HepG2 (cell line): Measurements from ENCODE around the gene E2F3. TPM values are rescaled to one million over a fixed set of nuclear protein-coding genes. Genes with fewer than 3 reads are reported as not detected.
A peak's percentile ranks its signal among the peaks of the same experiment; 100 is the strongest.

Experiments used
- ATAC-seq: fragments of 200-7000 bp; cut with Tn5 transposase; 3 replicates; pipeline ENCODE4 v1.9.1; 2020; ENCODE audit warnings: mild to moderate bottlenecking, moderate library complexity
- BruUV-seq: library from RNA; stranded (reverse); fragments of 400-500 nt; replicated peaks from 2 replicates; lab custom pipeline; 2021; lab: Mats Ljungman, UMichigan
- CTCF ChIA-PET: fragments of 300-600 bp; formaldehyde crosslinking; extraction: SDS; loops from one replicate; lab custom pipeline; 2021; ENCODE audit warnings: low total read pairs, inconsistent platforms, low intra/inter-chr PET ratio; lab: Yijun Ruan, JAX
- POLR2A ChIA-PET: fragments of 350-600 bp; sonication (Branson Sonifier 250); formaldehyde crosslinking; loops from one replicate; lab custom pipeline; 2020; ENCODE audit warnings: antibody characterized with exemption, inconsistent platforms; lab: Yijun Ruan, JAX
- DNase-seq: peaks from one replicate; pipeline ENCODE4 v3.0.0-alpha.2; 2015; ENCODE audit warnings: low spot score
- FAIRE-seq: peaks from 3 replicates; lab custom pipeline; 2011; peaks lifted over from hg19 to GRCh38; lab: Jason Lieb, UNC
- H2AFZ ChIP-seq: one replicate; pipeline ENCODE4 v1.6.1; 2011; ENCODE audit warnings: low read length, inconsistent platforms
- H3K27ac ChIP-seq: fragments of 300-600 bp; 3 replicates; pipeline ENCODE4 v1.8.0; 2011; ENCODE audit warnings: mixed run types, mild to moderate bottlenecking, mixed read lengths, low read length, inconsistent platforms; ENCODE audit not compliant: insufficient read depth; ENCODE audit errors: extremely low read length
- H3K27me3 ChIP-seq, 2 experiments: fragments of 200-600 bp in 1 of 2; 2 replicates in 1 of 2; 3 replicates in 1 of 2; pipeline versions ENCODE4 v1.6.0 to v1.8.0; 2011; ENCODE audit warnings: low read length in 2 of 2, mild to moderate bottlenecking in 2 of 2, moderate library complexity in 2 of 2, inconsistent platforms in 1 of 2; ENCODE audit not compliant: insufficient read depth in 2 of 2, control insufficient read depth in 1 of 2
- H3K36me3 ChIP-seq, 2 experiments: fragments of 200-600 bp in 1 of 2; replicated peaks in 1 of 2; 2 replicates in 1 of 2; 3 replicates in 1 of 2; pipeline versions ENCODE4 v1.5.1 to v1.8.0; 2011; ENCODE audit warnings: low read length in 2 of 2, inconsistent platforms in 1 of 2; ENCODE audit not compliant: insufficient read depth in 2 of 2, control insufficient read depth in 1 of 2
- H3K4me1 ChIP-seq: 2 replicates; pipeline ENCODE4 v1.5.1; 2012; ENCODE audit warnings: low read length, inconsistent platforms; ENCODE audit not compliant: insufficient read depth
- H3K4me2 ChIP-seq: 2 replicates; pipeline ENCODE4 v1.6.0; 2011; ENCODE audit warnings: low read depth, low read length, inconsistent platforms
- H3K4me3 ChIP-seq, 3 experiments: fragments of 200-600 bp in 1 of 3; sonication (generic), shearing (Covaris generic) in 1 of 3; replicated peaks in 1 of 3; 2 replicates each; pipeline ENCODE4 v1.5.1; 2011 to 2016; ENCODE audit warnings: low read length in 3 of 3, inconsistent platforms in 2 of 3, low read depth in 2 of 3, mild to moderate bottlenecking in 2 of 3, control low read depth in 1 of 3, mixed read lengths in 1 of 3; ENCODE audit not compliant: insufficient read depth in 1 of 3
- H3K79me2 ChIP-seq: one replicate; pipeline ENCODE4 v1.6.1; 2011; ENCODE audit warnings: low read length, inconsistent platforms; ENCODE audit not compliant: insufficient read depth
- H3K9ac ChIP-seq: 2 replicates; pipeline ENCODE4 v1.6.0; 2011; ENCODE audit warnings: mild to moderate bottlenecking, low read depth, low read length, inconsistent platforms; ENCODE audit not compliant: insufficient read depth
- H3K9me3 ChIP-seq: 2 replicates; pipeline ENCODE4 v1.5.1; 2012; ENCODE audit warnings: mild to moderate bottlenecking, low read length
- H4K20me1 ChIP-seq: 2 replicates; pipeline ENCODE4 v1.6.0; 2011; ENCODE audit warnings: inconsistent platforms, mild to moderate bottlenecking, low read length, moderate library complexity; ENCODE audit not compliant: insufficient read depth
- ARID2 ChIP-seq: sonication (generic); formaldehyde crosslinking; IDR thresholded peaks from 2 replicates; pipeline ENCODE4 v1.8.1; 2022; ENCODE audit warnings: mild to moderate bottlenecking, missing genetic modification reagents, borderline replicate concordance
- CREB1 ChIP-seq, 2 experiments: fragments of 450-650 bp in 1 of 2; IDR thresholded peaks; 2 replicates each; pipeline ENCODE4 v1.6.1; 2016 to 2017; ENCODE audit warnings: control low read depth in 1 of 2, mild to moderate bottlenecking in 1 of 2, missing compliant biosample characterization in 1 of 2, missing genetic modification characterization in 1 of 2
- FLYWCH1 ChIP-seq: sonication (generic); formaldehyde crosslinking; IDR thresholded peaks from 2 replicates; pipeline ENCODE4 v1.8.1; 2023; ENCODE audit warnings: mild to moderate bottlenecking, missing genetic modification reagents
- HNF4G ChIP-seq, 2 experiments: sonication (generic) in 1 of 2; formaldehyde crosslinking in 1 of 2; IDR thresholded peaks; 2 replicates each; pipeline versions ENCODE4 v1.4.0 to v1.6.1; 2011 to 2020; ENCODE audit warnings: borderline replicate concordance in 2 of 2, low read depth in 2 of 2, mild to moderate bottlenecking in 2 of 2, low read length in 1 of 2, missing genetic modification reagents in 1 of 2, moderate library complexity in 1 of 2
- JUNB ChIP-seq: sonication (generic); formaldehyde crosslinking; IDR thresholded peaks from 2 replicates; pipeline ENCODE4 v1.8.0; 2022; ENCODE audit warnings: missing genetic modification reagents, mild to moderate bottlenecking, borderline replicate concordance
- KDM2A ChIP-seq: sonication (generic); formaldehyde crosslinking; IDR thresholded peaks from 2 replicates; pipeline ENCODE4 v1.4.0; 2020; ENCODE audit warnings: low read depth, missing genetic modification reagents, borderline replicate concordance
- KLF6 ChIP-seq: IDR thresholded peaks from 2 replicates; pipeline ENCODE4 v1.8.0; 2016; ENCODE audit warnings: missing biosample characterization, missing genetic modification reagents
- MLLT10 ChIP-seq: sonication (generic); formaldehyde crosslinking; IDR thresholded peaks from 2 replicates; pipeline ENCODE4 v1.4.0; 2020; ENCODE audit warnings: missing genetic modification reagents
- NFATC3 ChIP-seq: sonication (generic); formaldehyde crosslinking; IDR thresholded peaks from 2 replicates; pipeline ENCODE4 v1.5.1; 2020; ENCODE audit warnings: mild to moderate bottlenecking, missing genetic modification reagents
- SNAI1 ChIP-seq: sonication (generic); formaldehyde crosslinking; IDR thresholded peaks from 2 replicates; pipeline ENCODE4 v1.5.0; 2020; ENCODE audit warnings: mild to moderate bottlenecking, missing genetic modification reagents, borderline replicate concordance
- TGIF2 ChIP-seq: IDR thresholded peaks from 2 replicates; pipeline ENCODE4 v1.6.1; 2016; ENCODE audit warnings: control low read depth, missing compliant biosample characterization
- THYN1 ChIP-seq: sonication (generic); formaldehyde crosslinking; IDR thresholded peaks from 2 replicates; pipeline ENCODE4 v1.8.1; 2023; ENCODE audit warnings: low read depth, mild to moderate bottlenecking, moderate library complexity, missing genetic modification reagents, borderline replicate concordance
- TOE1 ChIP-seq: sonication (generic); formaldehyde crosslinking; IDR thresholded peaks from 2 replicates; pipeline ENCODE4 v1.4.0; 2020; ENCODE audit warnings: mild to moderate bottlenecking, missing genetic modification reagents
- ZNF263 ChIP-seq: sonication (generic); formaldehyde crosslinking; IDR thresholded peaks from 2 replicates; pipeline ENCODE4 v1.4.0; 2020; ENCODE audit warnings: missing genetic modification reagents
- ZNF430 ChIP-seq: sonication (generic); formaldehyde crosslinking; IDR thresholded peaks from 2 replicates; pipeline ENCODE4 v1.9.0; 2021; ENCODE audit warnings: mild to moderate bottlenecking, missing genetic modification reagents
- ZNF605 ChIP-seq: sonication (generic); formaldehyde crosslinking; IDR thresholded peaks from 2 replicates; pipeline ENCODE4 v1.8.0; 2022; ENCODE audit warnings: mild to moderate bottlenecking, missing genetic modification reagents
- ZNF709 ChIP-seq: sonication (generic); formaldehyde crosslinking; IDR thresholded peaks from 2 replicates; pipeline ENCODE4 v1.5.0; 2020; ENCODE audit warnings: mild to moderate bottlenecking, missing genetic modification reagents
- ZNF841 ChIP-seq: sonication (generic); formaldehyde crosslinking; IDR thresholded peaks from 2 replicates; pipeline ENCODE4 v1.8.1; 2023; ENCODE audit warnings: missing genetic modification reagents, borderline replicate concordance
- WGBS: methylation state at CpG from one replicate; pipeline ENCODE4 v1.1.6; 2017; ENCODE audit warnings: low lambda C conversion rate; 5-methylcytosine and 5-hydroxymethylcytosine counted together
- in situ Hi-C: cut with HindIII; loops from 2 replicates; pipeline ENCODE4 v1.10.0; 2017; ENCODE audit warnings: low pct_unique_long_range_greater_than_20kb; ENCODE audit not compliant: extremely low pct_ligation_motif_present
- intact Hi-C: fragments of 100-400 bp; cut with micrococcal nuclease; formaldehyde crosslinking; loops from one replicate; pipeline ENCODE4 v1.10.0; 2022; ENCODE audit not compliant: unreplicated experiment
- polyA plus RNA-seq, 8 experiments: library from polyadenylated mRNA; depleted of rRNA in 3 of 8; stranded (reverse) in 7 of 8; unstranded in 1 of 8; fragments of >200 nt; fragmentation: Illumina TruSeq in 4 of 8; extraction: Trizol in 4 of 8; gene quantifications; 2 replicates each; pipeline versions ENCODE4 v1.2.1 to v1.2.3, GENCODE V29; 2011 to 2016; ENCODE audit warnings: low read depth in 4 of 8, missing spikeins in 1 of 8, mixed read lengths in 1 of 8; ENCODE audit not compliant: insufficient read depth in 1 of 8
- total RNA-seq, 5 experiments: library from RNA; depleted of rRNA; stranded (reverse); fragments of >200 nt; fragmentation: Illumina TruSeq; extraction: Trizol; gene quantifications; 2 replicates each; pipeline ENCODE4 v1.2.3, GENCODE V29; 2016; ENCODE audit warnings: low read depth in 1 of 5
- TF ChIP-seq, protein P1 (sequence below): sonication (generic); formaldehyde crosslinking; IDR thresholded peaks from 2 replicates; pipeline ENCODE4 v1.4.0; 2020; ENCODE audit warnings: low read depth, mild to moderate bottlenecking, missing genetic modification reagents

Gene E2F3
- total and polyA plus RNA-seq, 2 of the 13 experiments (the other 11 are each of a cell fraction or from before 2014, with no cell fraction given): 8.5 to 12.7 TPM

DNA sequence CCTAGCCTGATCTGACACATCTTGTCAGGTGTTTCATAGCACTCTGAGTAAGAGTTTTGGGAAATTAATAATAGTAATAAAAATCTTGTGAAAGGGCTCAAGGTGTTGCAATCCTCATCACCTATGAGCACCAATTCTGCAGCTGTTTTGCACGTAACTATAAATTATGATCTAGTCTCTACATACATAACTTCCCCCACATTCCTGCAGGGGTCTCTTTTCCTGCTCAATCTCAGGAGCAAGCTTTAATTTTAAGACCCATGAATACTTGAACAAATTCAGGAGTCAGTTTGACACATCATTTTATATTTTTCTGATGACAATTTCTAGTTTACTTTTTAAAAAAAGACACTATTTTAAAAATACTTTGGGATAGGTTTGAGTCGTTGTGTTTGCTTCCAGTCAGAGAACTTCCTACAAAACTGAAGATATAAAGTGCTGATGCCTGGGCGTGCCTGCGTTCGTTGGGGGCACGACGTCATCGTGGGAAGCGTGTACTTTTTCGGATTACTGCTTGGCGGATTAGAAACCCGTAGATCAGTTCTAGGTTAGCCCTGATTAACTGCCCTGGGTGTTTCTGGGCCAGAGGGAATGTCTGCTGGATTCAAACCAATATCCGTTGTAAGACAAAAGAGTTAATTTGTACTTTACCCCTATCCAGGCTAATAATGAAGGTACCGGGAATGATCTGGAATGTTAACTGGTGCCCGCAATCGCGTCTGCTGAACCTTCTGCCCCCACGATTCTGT, 1.0 kb upstream of the E2F3 start:
- Histone ChIP-seq H3K4me3 (peak overlapping the region; percentile 60 to 86 (median 80)), H3K4me2 (peak overlapping the region; percentile 98), H3K27me3 (peaks cover 0 to 10% of the 10 kb centered on the region in 2 experiments; a peak in 1 of 5 replicates), H3K79me2 (peaks cover 19% of the 10 kb centered on the region), H3K9me3 (no peaks in the 10 kb centered on the region), H2AFZ (peak overlapping the region; percentile 94), H3K9ac (peak overlapping the region; percentile 74), H3K36me3 (0 out of 5 replicates have a peak, but pooled peaks cover 0 to 1% of the 10 kb centered on the region in 2 experiments), H3K27ac (peak overlapping the region; percentile 79), H4K20me1 (no peaks in the 10 kb centered on the region), H3K4me1 (peaks cover 20% of the 10 kb centered on the region; the same call in 1 of the 2 replicates)
- peak; percentile 50 for DNase-seq
- WGBS: 3% methylated on average over 17 of the region's 18 CpGs
- FAIRE-seq: no peak
- ATAC-seq: no peak
- intact Hi-C loops: loop anchor here (1.0 to 10.0 kb wide), 5 partner anchors 47 to 596 kb away; partner anchors contain the start of gene CDKAL1
- ChIA-PET CTCF (interaction anchor here (1.7 to 1.9 kb wide), 2 partner anchors 127 to 129 kb away, joined by 8 to 10 read pairs; no protein-coding TSS in a partner anchor), POLR2A (no interaction called here)
- TSS peak; percentile 87 for BruUV-seq
- in situ Hi-C loops: loop anchor here (5.0 kb wide), 1 partner anchor 127 kb away; no protein-coding TSS in a partner anchor
- TF ChIP-seq THYN1 (CRISPR knock-in tag) (0 out of 2 replicates have a peak, but pooled peaks have one; percentile 35), ZNF605 (CRISPR knock-in tag) (no peak), NFATC3 (CRISPR knock-in tag) (no peak), TOE1 (CRISPR knock-in tag) (0 out of 2 replicates have a peak, but pooled peaks have one; percentile 80), KDM2A (CRISPR knock-in tag) (peak; percentile 6; the same call in 1 of the 2 replicates), ZNF263 (CRISPR knock-in tag) (0 out of 2 replicates have a peak, but pooled peaks have one; percentile 4), HNF4G (IDR thresholded peaks at IDR 0.05; ENCODE audit: borderline replicate concordance, low read depth, low read length) (no peak), HNF4G (CRISPR knock-in tag; IDR thresholded peaks at IDR 0.05; ENCODE audit: borderline replicate concordance, low read depth) (0 out of 2 replicates have a peak, but pooled peaks have one; percentile 51), FLYWCH1 (CRISPR knock-in tag) (no peak), ZNF841 (CRISPR knock-in tag) (no peak), ZNF430 (CRISPR knock-in tag) (0 out of 2 replicates have a peak, but pooled peaks have one; percentile 4), ARID2 (CRISPR knock-in tag) (peak; percentile 45; the same call in 1 of the 2 replicates), ZNF709 (CRISPR knock-in tag) (0 out of 2 replicates have a peak, but pooled peaks have one; percentile 20), SNAI1 (CRISPR knock-in tag) (no peak), TGIF2 (no peak; the same call in 1 of the 2 replicates), JUNB (no peak), CREB1 (IDR thresholded peaks at IDR 0.05) (peak; percentile 28; the same call in 1 of the 2 replicates), CREB1 (CRISPR knock-in tag; IDR thresholded peaks at IDR 0.05) (0 out of 2 replicates have a peak, but pooled peaks have one; percentile 45), MLLT10 (CRISPR knock-in tag) (no peak), KLF6 (no peak)
- TF ChIP-seq, protein P1, sequence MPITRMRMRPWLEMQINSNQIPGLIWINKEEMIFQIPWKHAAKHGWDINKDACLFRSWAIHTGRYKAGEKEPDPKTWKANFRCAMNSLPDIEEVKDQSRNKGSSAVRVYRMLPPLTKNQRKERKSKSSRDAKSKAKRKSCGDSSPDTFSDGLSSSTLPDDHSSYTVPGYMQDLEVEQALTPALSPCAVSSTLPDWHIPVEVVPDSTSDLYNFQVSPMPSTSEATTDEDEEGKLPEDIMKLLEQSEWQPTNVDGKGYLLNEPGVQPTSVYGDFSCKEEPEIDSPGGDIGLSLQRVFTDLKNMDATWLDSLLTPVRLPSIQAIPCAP (CRISPR knock-in tag): no peak
